ENCODE data around the gene LENEP.
A peak's percentile ranks its signal among the peaks of the same experiment; 100 is the strongest.

The LENEP gene

GRCh38 chr1:154998201-154998780 is 4.9 kb downstream of the LENEP start:
- H3K4me3 ChIP-seq (ENCODE audit: low read depth, low read length), result no peak overlapping the region

GRCh38 chr1:154998818-154999570 is 5.6 kb downstream of the LENEP start:
- peak overlapping the region; percentile 10 for H3K4me3 ChIP-seq (ENCODE audit: low read depth, low read length)

- H3K4me3 ChIP-seq (ENCODE audit: low read depth, low read length), result peak overlapping the region; percentile 58
Measured at GRCh38 chr1:154999571-155000410, 6.4 kb downstream of the LENEP start.

- H3K4me3 ChIP-seq (ENCODE audit: low read depth, low read length), result peak overlapping the region; percentile 58
Measured at GRCh38 chr1:155000411-155000725, 7.0 kb downstream of the LENEP start.

GRCh38 chr1:155000726-155001424 is 7.5 kb downstream of the LENEP start:
- peak overlapping the region; percentile 43 for H3K4me3 ChIP-seq (ENCODE audit: low read depth, low read length)

GRCh38 chr1:155001425-155001674 is 8.0 kb downstream of the LENEP start:
- H3K4me3 ChIP-seq (ENCODE audit: low read depth, low read length), result peak overlapping the region; percentile 43

- peak overlapping the region; percentile 43 for H3K4me3 ChIP-seq (ENCODE audit: low read depth, low read length)
Measured at GRCh38 chr1:155001675-155002463, 8.5 kb downstream of the LENEP start.

- H3K4me3 ChIP-seq (ENCODE audit: low read depth, low read length), result peak within 1 kb of the TSS; percentile 82
Measured at GRCh38 chr1:155002464-155003226, 9.3 kb downstream of the LENEP start, which contains the start of gene ZBTB7B. TSS of gene ZBTB7B (plus strand) at chr1:155002802. CDS start at chr1:155014661, 11,859 bp downstream.

- peak overlapping the region; percentile 82 for H3K4me3 ChIP-seq (ENCODE audit: low read depth, low read length)
Measured at GRCh38 chr1:155003227-155003765, 9.9 kb downstream of the LENEP start.

GRCh38 chr1:155003766-155004351 is 10.5 kb downstream of the LENEP start:
- H3K4me3 ChIP-seq (ENCODE audit: low read depth, low read length), result peak overlapping the region; percentile 82

GRCh38 chr1:155004352-155005075 is 11.1 kb downstream of the LENEP start:
- H3K4me3 ChIP-seq (ENCODE audit: low read depth, low read length), result peak overlapping the region; percentile 43

GRCh38 chr1:155005076-155006011 is 12.0 kb downstream of the LENEP start:
- no peak overlapping the region for H3K4me3 ChIP-seq (ENCODE audit: low read depth, low read length)

GRCh38 chr1:155006601-155007101 is 13.3 kb downstream of the LENEP start:
- H3K4me3 ChIP-seq (ENCODE audit: low read depth, low read length), result no peak overlapping the region

- no peak overlapping the region for H3K4me3 ChIP-seq (ENCODE audit: low read depth, low read length)
Measured at GRCh38 chr1:155007251-155007828, 14.0 kb downstream of the LENEP start.

GRCh38 chr1:155008015-155008941 is 14.9 kb downstream of the LENEP start:
- no peak overlapping the region for H3K4me3 ChIP-seq (ENCODE audit: low read depth, low read length)

- no peak overlapping the region for H3K4me3 ChIP-seq (ENCODE audit: low read depth, low read length)
Measured at GRCh38 chr1:155009221-155009711, 15.9 kb downstream of the LENEP start.

Data from iPS-11a (cell line).